Renal pelvis (tissue), 4 donors: Measurements from ENCODE around the gene ZNF385D. TPM values are rescaled to one million over a fixed set of nuclear protein-coding genes. Genes with fewer than 3 reads are reported as not detected.
"Not testable (repeated sequence)": the region's sequence is repeated elsewhere in the genome, so short reads cannot be mapped to it uniquely, and the experiment has no call there.

Experiments used
- DNase-seq: peaks from one replicate; pipeline ENCODE4 v3.0.0-alpha.2; 2013
- polyA plus RNA-seq, 3 donors: library from polyadenylated mRNA; unstranded; fragments of 120-200 nt; gene quantifications; one replicate each; pipeline ENCODE4 v1.2.1, GENCODE V29; 2013; ENCODE audit not compliant: insufficient read length in 3 of 3

The ZNF385D gene
- polyA plus RNA-seq, 3 donors = 9.5 to 15.9 (median 12.7) TPM

GRCh38 chr3:21520106-21520963 is 230.7 kb downstream of the ZNF385D start:
- no peak for DNase-seq

GRCh38 chr3:21517184-21517583 is 233.8 kb downstream of the ZNF385D start:
- DNase-seq = no peak

DNA sequence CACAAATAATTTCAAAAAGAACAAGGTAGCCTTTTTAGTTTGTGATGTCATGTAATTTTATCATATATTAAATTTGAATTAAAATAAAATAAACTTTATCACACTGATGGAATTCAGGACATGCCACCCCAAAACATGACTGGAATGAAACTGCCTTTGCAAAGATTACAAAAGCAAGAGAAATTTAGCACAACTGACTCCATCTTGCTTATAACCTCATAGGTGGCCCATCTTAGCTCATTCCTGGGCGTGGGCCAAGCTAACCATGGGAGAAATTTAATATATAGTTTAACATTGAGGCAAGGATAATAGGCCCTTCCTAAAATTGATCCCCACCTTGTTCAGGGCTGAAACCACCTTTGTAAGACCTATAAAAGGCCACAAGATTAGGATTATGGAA is 235.6 kb downstream of the ZNF385D start:
- DNase-seq = no peak

DNA sequence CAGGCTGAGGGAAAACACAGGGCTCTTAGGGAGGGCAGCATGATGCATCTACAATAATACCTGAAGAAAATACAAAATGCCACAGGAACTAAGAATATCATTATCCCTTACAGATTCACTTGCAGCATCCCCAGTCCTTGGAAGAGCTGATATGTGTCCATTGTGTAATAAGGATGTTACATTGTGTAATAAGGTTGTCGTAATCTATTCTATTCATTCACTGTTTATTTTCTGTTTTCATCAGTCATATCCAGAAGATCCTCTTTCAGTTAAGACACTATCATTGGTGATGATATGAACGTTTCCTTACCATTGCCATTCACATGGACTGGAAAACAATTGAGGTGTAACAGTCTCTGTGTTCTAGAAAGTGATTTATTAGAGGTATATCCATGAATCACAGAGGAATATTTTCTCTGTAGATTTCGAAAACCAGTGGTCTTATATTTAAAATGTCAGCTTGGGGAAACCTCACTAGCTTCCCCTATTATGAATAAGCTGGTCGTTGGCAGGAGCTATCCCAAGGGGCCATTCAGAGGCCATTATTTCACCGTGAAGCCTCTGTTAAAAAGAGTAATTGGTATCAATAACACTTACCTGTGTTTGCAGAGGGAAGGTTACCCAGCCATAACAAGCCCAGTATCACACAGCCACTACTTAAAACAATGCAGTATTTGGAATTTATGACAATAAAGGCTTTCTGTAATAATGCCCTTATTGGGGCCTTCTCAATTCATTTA is 241.1 kb downstream of the ZNF385D start:
- no peak for DNase-seq

DNA sequence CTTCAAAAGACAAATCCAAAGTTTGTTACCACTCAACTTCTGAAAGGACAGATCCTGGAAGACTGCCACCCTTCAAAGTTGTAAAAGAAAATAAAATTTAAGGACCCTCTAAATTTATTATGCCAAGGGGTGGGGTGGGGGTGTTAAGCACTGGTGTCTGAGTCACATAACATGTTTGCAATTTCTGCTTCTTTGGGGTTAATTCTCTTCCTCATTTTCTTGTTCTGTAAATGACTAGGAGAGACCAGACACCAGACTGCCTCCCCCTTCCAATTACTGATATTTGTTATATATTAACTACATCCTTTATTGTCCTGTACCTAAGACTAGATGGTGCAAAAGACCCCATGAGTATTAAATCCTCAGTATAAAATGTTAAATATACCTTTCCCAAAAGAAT is 242.8 kb downstream of the ZNF385D start:
- no peak for DNase-seq

DNA sequence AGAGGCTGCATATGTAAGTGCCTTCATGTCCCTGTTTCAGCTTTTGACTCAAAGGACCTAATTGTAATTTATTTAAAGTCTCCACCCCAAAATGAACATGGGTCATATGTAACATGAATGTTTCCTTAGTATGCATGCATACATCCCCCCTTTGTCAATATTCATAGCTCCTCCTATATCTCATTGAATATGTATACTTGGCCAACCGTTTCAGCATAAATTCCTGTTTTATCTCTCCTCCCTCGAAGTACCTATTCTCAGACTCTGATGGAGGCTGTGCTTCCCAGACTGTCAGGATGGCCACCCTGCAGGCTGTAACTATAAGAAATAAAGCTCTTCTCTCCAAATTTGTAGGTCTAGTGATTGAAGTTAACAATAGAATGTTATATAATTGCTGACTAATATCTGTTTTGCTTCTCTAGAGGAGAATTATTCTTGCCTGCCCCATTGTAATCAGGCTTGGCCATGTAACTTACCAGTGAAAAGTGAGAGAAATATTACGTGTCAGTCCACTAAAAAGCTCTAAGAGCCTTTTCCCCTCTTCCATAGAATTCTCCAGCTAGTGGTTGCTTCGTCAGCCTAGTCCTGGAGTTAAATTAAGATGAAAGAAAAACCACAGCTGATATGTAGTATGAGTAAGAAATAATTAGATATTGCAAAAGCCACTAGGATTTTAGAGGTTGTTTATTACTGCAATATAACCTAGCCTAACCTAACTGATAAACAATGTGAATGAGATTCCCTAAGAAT is 245.1 kb downstream of the ZNF385D start:
- DNase-seq = no peak

GRCh38 chr3:21502656-21503055 is 248.4 kb downstream of the ZNF385D start:
- DNase-seq = no peak

- no peak for DNase-seq
Measured at GRCh38 chr3:21500834-21501233, 250.2 kb downstream of the ZNF385D start.

DNA sequence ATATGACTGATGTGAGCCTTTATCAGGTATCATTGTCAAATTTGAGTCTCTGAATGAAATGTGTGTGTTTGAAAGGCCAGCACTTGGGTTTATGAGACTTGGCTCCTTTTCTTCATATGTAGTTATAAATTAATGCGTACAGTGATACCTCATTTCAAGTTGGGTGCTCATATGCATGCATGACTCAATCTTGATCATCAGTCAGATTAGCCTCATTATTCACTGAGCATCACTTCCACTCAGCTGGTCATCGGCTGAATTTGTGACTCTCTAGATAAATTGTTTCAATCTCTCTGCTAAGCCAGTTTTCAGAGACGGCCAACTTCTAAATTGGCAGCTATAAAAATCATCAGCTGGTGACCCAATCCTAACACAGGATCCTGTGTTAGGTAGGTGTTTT is 260.3 kb downstream of the ZNF385D start:
- not testable (repeated sequence) for DNase-seq

- no peak for DNase-seq
Measured at GRCh38 chr3:21487520-21487919, 263.5 kb downstream of the ZNF385D start.

DNA sequence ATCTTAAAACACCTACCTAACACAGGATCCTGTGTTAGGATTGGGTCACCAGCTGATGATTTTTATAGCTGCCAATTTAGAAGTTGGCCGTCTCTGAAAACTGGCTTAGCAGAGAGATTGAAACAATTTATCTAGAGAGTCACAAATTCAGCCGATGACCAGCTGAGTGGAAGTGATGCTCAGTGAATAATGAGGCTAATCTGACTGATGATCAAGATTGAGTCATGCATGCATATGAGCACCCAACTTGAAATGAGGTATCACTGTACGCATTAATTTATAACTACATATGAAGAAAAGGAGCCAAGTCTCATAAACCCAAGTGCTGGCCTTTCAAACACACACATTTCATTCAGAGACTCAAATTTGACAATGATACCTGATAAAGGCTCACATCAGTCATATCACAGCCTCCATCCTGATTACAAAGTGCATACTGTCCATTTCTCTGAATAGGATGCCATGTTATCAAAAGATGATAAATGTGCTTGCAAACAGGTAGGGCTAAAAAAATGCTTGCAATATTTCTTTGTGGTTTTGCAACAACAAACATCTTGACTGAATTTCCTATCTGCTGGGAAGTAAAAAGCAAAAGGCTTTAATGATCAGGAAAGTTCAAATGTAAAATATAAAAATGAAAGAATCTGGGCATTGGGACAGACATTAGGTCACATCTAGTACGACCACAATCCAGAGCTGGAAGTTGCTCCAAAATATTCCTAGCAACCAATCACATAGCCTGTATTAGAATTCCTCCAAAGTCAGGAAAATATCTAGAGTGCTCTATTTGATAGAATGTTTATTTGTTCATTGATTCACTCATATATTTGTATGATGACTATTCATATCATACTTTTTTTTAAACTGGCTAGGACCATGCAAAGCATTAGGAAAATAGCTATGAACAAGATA is 264.7 kb downstream of the ZNF385D start:
- DNase-seq = not testable (repeated sequence)

- DNase-seq = no peak
Measured at GRCh38 chr3:21484828-21485144, 266.2 kb downstream of the ZNF385D start.

DNA sequence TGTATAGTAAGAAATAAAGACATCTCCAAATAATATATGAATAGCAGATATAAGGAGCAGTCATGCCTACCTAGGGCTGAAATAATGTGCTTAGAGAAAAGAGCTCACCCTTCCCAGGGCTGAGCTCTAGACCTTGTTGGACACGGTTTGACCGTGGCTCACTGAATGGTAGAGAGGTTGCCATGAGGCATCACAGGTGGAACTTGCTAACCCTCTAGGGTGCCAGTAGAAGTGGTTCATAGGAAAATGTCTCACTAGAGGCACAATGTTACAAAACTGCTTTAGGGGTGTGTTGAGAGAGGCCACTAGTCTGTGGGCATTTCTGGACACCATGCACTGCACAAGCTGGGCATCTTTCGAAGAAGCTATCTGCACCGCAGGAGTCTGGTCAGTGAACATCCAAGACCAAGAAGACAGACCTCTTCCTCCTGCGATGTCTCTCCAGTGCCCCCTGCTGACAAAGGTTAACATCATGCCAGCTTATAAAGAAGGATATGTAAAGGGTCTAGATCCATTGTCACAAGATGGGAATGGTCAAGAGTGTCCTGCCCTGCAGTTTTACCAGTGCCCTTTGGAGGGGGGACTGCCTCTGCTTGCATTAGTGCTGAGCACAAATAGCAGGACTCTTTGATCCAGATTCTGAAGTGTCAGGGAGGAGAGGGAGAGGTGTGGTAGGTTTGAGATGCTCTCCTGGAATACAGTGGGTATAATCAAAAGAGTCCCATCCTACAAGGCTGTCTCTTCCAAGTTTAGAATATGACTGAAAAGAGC is 266.8 kb downstream of the ZNF385D start:
- DNase-seq = peak; percentile 39

DNA sequence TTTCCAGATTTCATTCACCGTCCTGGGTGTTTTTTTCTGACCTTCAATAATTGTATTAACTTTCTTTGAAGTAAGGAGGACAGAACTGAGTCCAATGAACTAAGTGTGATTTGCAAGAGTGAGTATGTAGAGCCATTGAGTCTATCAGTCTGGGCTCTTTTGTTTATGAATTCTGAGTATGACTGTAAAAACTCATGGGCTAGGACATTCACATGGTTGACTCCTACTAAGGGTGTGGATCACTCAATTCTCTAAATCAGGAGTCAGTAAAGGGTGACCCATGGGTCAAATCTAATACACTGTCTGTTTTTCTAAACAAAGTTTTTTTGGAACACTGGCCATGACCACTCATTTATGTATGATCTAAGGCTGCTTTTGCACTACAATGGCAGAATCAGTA is 269.0 kb downstream of the ZNF385D start:
- no peak for DNase-seq

DNA sequence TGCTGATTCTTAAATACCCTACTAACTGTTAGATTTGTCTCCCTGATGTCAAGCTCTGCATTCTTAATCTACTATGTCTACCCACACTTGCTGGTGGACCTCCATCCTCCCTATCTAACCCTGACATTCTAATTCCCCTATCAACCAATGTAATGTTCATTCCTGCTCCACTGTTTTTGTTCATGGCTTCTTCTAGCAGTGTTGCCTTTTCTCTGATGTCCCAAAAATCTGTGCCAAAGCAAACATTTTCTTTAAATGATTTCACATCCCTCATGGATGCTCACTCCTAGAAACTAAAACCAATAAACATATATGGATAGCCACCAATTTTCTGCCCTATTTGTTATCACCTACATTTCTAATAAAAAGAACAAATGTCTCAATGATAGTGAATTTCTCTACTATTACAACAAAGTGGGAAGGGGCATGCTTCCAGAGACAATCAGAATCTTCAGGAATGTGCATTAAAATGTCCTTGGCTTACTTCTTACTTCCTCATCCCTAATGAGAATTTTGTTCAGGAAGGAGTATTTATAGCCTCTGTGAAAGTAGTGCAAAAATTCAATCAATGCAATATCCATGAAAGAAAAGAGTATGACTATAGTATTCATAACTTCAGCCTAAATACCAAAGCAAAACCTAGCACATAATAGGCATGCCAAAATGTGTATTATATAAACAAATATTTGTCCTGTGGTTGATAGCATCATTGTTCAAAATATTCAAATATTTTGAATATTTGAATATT is 273.3 kb downstream of the ZNF385D start:
- DNase-seq = no peak

DNA sequence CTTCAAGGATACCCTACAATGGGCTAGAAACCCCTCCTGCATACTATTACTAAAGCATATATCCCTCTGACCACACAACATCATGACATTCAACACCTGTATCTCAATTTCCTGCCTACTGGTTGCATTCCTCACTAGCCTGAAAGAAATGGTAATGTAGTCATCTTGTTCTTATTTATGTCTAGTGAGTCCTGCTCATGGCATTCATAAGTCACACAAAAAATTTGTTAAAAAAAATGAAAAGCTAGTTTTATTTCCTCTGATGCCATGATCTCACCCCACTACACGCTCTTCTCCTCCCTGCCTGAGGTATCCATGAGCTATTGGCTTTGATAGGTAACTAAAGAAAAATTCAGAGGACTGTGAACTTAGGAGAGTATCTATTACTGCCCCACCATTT is 284.5 kb downstream of the ZNF385D start:
- DNase-seq = no peak

GRCh38 chr3:21464746-21465145 is 286.3 kb downstream of the ZNF385D start:
- DNase-seq = no peak

DNA sequence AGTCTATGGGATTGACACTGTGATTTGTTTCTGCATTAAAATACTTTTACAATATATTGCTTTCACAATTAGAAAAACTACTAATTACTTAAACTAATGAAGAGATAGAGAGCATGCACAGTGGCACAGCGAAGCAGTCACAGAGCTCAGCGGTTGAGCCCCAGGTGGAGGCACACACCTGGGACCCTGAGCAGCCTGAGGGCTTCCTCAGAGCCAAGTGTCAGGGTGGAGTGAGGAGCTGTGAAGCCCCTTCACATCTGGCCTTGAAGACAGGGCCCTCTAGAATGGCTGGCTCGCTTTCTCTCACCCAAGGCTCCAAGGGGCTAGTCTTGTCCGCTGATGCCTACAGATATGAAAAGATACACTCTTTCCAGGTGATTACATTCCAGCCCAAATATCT is 287.7 kb downstream of the ZNF385D start:
- DNase-seq = no peak

- no peak for DNase-seq
Measured at GRCh38 chr3:21462141-21462540, 288.9 kb downstream of the ZNF385D start.

DNA sequence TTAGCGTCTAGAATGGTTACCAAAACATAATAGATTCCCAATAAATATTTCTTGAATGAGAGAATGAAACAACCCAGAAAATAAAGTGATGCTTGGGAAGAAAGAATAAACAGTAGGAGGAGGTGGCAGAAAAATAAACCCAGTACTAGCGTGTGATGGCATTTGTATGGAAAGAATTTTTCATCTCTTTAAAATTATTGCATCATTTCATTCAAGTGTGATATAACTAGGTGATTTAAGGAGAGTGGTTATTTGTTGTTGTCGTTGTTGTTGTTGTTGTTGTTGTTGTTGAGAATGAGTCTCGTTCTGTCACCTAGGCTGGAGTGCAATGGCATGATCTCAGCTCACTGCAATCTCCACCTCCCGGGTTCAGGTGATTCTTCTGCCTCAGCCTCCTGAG is 293.9 kb downstream of the ZNF385D start:
- DNase-seq = no peak
